SU-DHL-6 (cell line): Measurements from ENCODE around the gene UBE2R2.

Source experiments
- H2AFZ ChIP-seq: fragments of 200-600 bp; sonication (generic); 2 replicates; pipeline ENCODE4 v1.6.1; 2014; ENCODE audit warnings: low read depth, mild to moderate bottlenecking, moderate library complexity, mixed read lengths, antibody characterized with exemption, low read length; ENCODE audit not compliant: severe bottlenecking
- H3F3A ChIP-seq: fragments of 200-600 bp; shearing (Covaris generic); 2 replicates; pipeline ENCODE4 v1.6.0; 2016; ENCODE audit warnings: antibody characterized with exemption, mild to moderate bottlenecking; ENCODE audit not compliant: insufficient read depth
- H3K27ac ChIP-seq: fragments of 200-600 bp; sonication (generic); 2 replicates; pipeline ENCODE4 v1.5.1; 2016; ENCODE audit warnings: low read depth, mild to moderate bottlenecking, low read length, moderate library complexity, mixed read lengths
- H3K27me3 ChIP-seq: fragments of 200-600 bp; sonication (generic), shearing (Covaris generic); 2 replicates; pipeline ENCODE4 v1.6.0; 2014; ENCODE audit warnings: mild to moderate bottlenecking, low read length
- H3K36me3 ChIP-seq: fragments of 200-600 bp; sonication (generic); 2 replicates; pipeline ENCODE4 v1.6.1; 2014; ENCODE audit warnings: mild to moderate bottlenecking, low read length, mixed read lengths
- H3K4me2 ChIP-seq: fragments of 300-600, 200-600 bp; shearing (Covaris generic), sonication (generic); 2 replicates; pipeline ENCODE4 v1.6.0; 2014; ENCODE audit warnings: low read length, low read depth, mild to moderate bottlenecking; ENCODE audit not compliant: poor library complexity, severe bottlenecking
- H3K4me3 ChIP-seq: fragments of 200-600 bp; sonication (generic); 2 replicates; pipeline ENCODE4 v1.5.1; 2014; ENCODE audit warnings: antibody characterized with exemption, low read length, mild to moderate bottlenecking, mixed read lengths; ENCODE audit not compliant: insufficient read depth, poor library complexity, severe bottlenecking
- H3K79me2 ChIP-seq: fragments of 200-600 bp; sonication (generic); 2 replicates; pipeline ENCODE4 v1.6.1; 2014; ENCODE audit warnings: mild to moderate bottlenecking, low read length, moderate library complexity; ENCODE audit not compliant: insufficient read depth
- H3K9ac ChIP-seq: fragments of 200-600 bp; sonication (generic); 2 replicates; pipeline ENCODE4 v1.7.0; 2014; ENCODE audit warnings: mild to moderate bottlenecking, low read length
- H3K9me2 ChIP-seq: fragments of 200-600 bp; sonication (generic); replicated peaks from 2 replicates; pipeline ENCODE4 v1.6.1; 2014; ENCODE audit warnings: low read length; ENCODE audit not compliant: insufficient read depth
- H3K9me3 ChIP-seq: fragments of 200-600 bp; sonication (generic); 2 replicates; pipeline ENCODE4 v1.6.1; 2014; ENCODE audit warnings: low read length, mixed read lengths; ENCODE audit not compliant: insufficient read depth
- H4K20me1 ChIP-seq: fragments of 200-600 bp; sonication (generic); 2 replicates; pipeline ENCODE4 v1.6.1; 2014; ENCODE audit warnings: low read depth, mild to moderate bottlenecking, antibody characterized with exemption, low read length, moderate library complexity, mixed read lengths
- CTCF ChIP-seq: fragments of 200-600 bp; sonication (generic); IDR thresholded peaks from one replicate; pipeline ENCODE4 v1.5.1; 2017; ENCODE audit warnings: antibody characterized with exemption, mild to moderate bottlenecking, low read length, moderate library complexity; ENCODE audit not compliant: insufficient read depth, poor library complexity, severe bottlenecking
- EZH2phosphoT487 ChIP-seq: fragments of 200-600 bp; sonication (generic), shearing (Covaris generic); conservative IDR thresholded peaks from 2 replicates; pipeline ENCODE4 v1.6.1; 2018; ENCODE audit warnings: mild to moderate bottlenecking, antibody characterized with exemption, low read length, moderate library complexity, mixed read lengths

Gene UBE2R2

GRCh38 chr9:33815781-33816180 is 1.2 kb upstream of the UBE2R2 start:
- TF ChIP-seq EZH2phosphoT487 (no peak), CTCF (no peak)
- no peaks in the 10 kb centered on the region for H3K27me3 ChIP-seq
- peaks cover 59% of the 10 kb centered on the region for H3K79me2 ChIP-seq
- no peaks in the 10 kb centered on the region for H3K9me2 ChIP-seq
- peak overlapping the region; percentile 61 for H3K4me2 ChIP-seq
- H3K9me3 ChIP-seq: no peaks in the 10 kb centered on the region
- peak overlapping the region; percentile 89 for H3K27ac ChIP-seq
- H3K9ac ChIP-seq: peak overlapping the region; percentile 84
- peak overlapping the region; percentile 64 for H3K4me3 ChIP-seq
- no peaks in the 10 kb centered on the region for H4K20me1 ChIP-seq
- H2AFZ ChIP-seq: no peak overlapping the region
- peaks cover 59% of the 10 kb centered on the region for H3F3A ChIP-seq
- peaks cover 8% of the 10 kb centered on the region; the same call in 1 of the 2 replicates for H3K36me3 ChIP-seq

GRCh38 chr9:33817327-33818166 is 587 bp downstream of the UBE2R2 start:
- Histone ChIP-seq H3K4me3 (peak overlapping the region; percentile 95), H3K9ac (peak overlapping the region; percentile 84), H3K9me2 (no peaks in the 10 kb centered on the region), H4K20me1 (no peaks in the 10 kb centered on the region), H3K79me2 (peaks cover 77% of the 10 kb centered on the region), H3K27me3 (no peaks in the 10 kb centered on the region), H3K27ac (peak overlapping the region; percentile 88), H3F3A (peaks cover 59% of the 10 kb centered on the region), H2AFZ (no peak overlapping the region), H3K9me3 (no peaks in the 10 kb centered on the region), H3K36me3 (peaks cover 8% of the 10 kb centered on the region; the same call in 1 of the 2 replicates), H3K4me2 (peak overlapping the region; percentile 83)
- no peak for TF ChIP-seq CTCF
- TF ChIP-seq EZH2phosphoT487: no peak

GRCh38 chr9:33818167-33818846 is 1.3 kb downstream of the UBE2R2 start:
- TF ChIP-seq CTCF (no peak), EZH2phosphoT487 (no peak)
- no peak overlapping the region for H2AFZ ChIP-seq

More at GRCh38 chr9:33818167-33818846, 1.3 kb downstream of the UBE2R2 start:
- Histone ChIP-seq H3K4me2 (peak overlapping the region; percentile 83), H3K9me2 (no peaks in the 10 kb centered on the region), H4K20me1 (no peaks in the 10 kb centered on the region), H3K9ac (peak overlapping the region; percentile 84), H3K4me3 (peak overlapping the region; percentile 95), H3K79me2 (peaks cover 85% of the 10 kb centered on the region), H3K36me3 (peaks cover 8% of the 10 kb centered on the region; the same call in 1 of the 2 replicates), H3F3A (peaks cover 57% of the 10 kb centered on the region), H3K27ac (peak overlapping the region; percentile 88), H3K9me3 (no peaks in the 10 kb centered on the region), H3K27me3 (no peaks in the 10 kb centered on the region)
